B cell (primary cell): ENCODE data around the gene MAD2L2. TPM values are rescaled to one million over a fixed set of nuclear protein-coding genes. Genes with fewer than 3 reads are reported as not detected.

ENCODE experiments used
- ATAC-seq: fragments of 200-7000 bp; cut with Tn5 transposase; one replicate; pipeline ENCODE4 v1.10.0; 2021; ENCODE audit warnings: low read depth, mild to moderate bottlenecking, moderate number of reproducible peaks, moderate library complexity
- CTCF ChIA-PET: fragments of 350-600 bp; sonication (Branson Sonifier 250); formaldehyde crosslinking; loops from one replicate; lab custom pipeline; 2021; ENCODE audit warnings: antibody characterized with exemption, inconsistent platforms; lab: Charles Lee
- POLR2A ChIA-PET: fragments of 350-600 bp; sonication (Branson Sonifier 250); formaldehyde crosslinking; loops from one replicate; lab custom pipeline; 2021; ENCODE audit warnings: antibody characterized with exemption; lab: Charles Lee
- DNase-seq: peaks from one replicate; pipeline ENCODE4 v3.0.0; 2013
- H2AFZ ChIP-seq: 2 replicates; pipeline ENCODE4 v1.6.1; 2012; ENCODE audit warnings: mild to moderate bottlenecking, low read depth, low read length; ENCODE audit not compliant: insufficient read depth, poor library complexity, severe bottlenecking
- H3K27ac ChIP-seq, 2 donors: 1 replicate in 1 of 2; 2 replicates in 1 of 2; pipeline ENCODE4 v1.5.1; 2012 to 2013; ENCODE audit warnings: low read length in 2 of 2, mild to moderate bottlenecking in 2 of 2, moderate library complexity in 1 of 2
- H3K27me3 ChIP-seq, 4 experiments: fragments of 200-600 bp in 1 of 4; sonication (generic) in 1 of 4; replicated peaks in 1 of 4; 1 replicate in 2 of 4; 2 replicates in 2 of 4; pipeline versions ENCODE4 v1.6.1 to v1.7.0; 2013 to 2016; ENCODE audit warnings: low read length in 3 of 4, mild to moderate bottlenecking in 2 of 4, mixed read lengths in 1 of 4, moderate library complexity in 1 of 4; ENCODE audit not compliant: insufficient read depth in 4 of 4, control insufficient read depth in 3 of 4; ENCODE audit errors: control extremely low read depth in 1 of 4
- H3K36me3 ChIP-seq, 2 experiments: replicated peaks in 1 of 2; 1 replicate in 1 of 2; 2 replicates in 1 of 2; pipeline versions ENCODE4 v1.6.1 to v1.7.1; 2013; ENCODE audit warnings: low read length in 1 of 2; ENCODE audit not compliant: insufficient read depth in 2 of 2, control insufficient read depth in 1 of 2; ENCODE audit errors: control extremely low read depth in 1 of 2, extremely low read depth in 1 of 2
- H3K4me1 ChIP-seq, 2 donors: fragments of 200-600 bp in 1 of 2; sonication (generic) in 1 of 2; 1 replicate in 1 of 2; 2 replicates in 1 of 2; pipeline versions ENCODE4 v1.5.1 to v1.6.1; 2013 to 2017; ENCODE audit warnings: low read length in 2 of 2; ENCODE audit not compliant: control insufficient read depth in 2 of 2, insufficient read depth in 2 of 2
- H3K4me2 ChIP-seq: replicated peaks from 2 replicates; pipeline ENCODE3; 2012; ENCODE audit warnings: mild to moderate bottlenecking, low read depth, low read length; ENCODE audit not compliant: poor library complexity, severe bottlenecking
- H3K4me3 ChIP-seq, 5 experiments: fragments of 200-600 bp in 1 of 5; sonication (generic) in 1 of 5; 1 replicate in 3 of 5; 2 replicates in 2 of 5; pipeline versions ENCODE4 v1.5.1 to v1.7.0; 2011 to 2016; ENCODE audit warnings: low read length in 4 of 5, mild to moderate bottlenecking in 4 of 5, low read depth in 2 of 5, control low read depth in 1 of 5, moderate library complexity in 1 of 5; ENCODE audit not compliant: insufficient read depth in 1 of 5; ENCODE audit errors: control extremely low read depth in 1 of 5, extremely low read depth in 1 of 5
- H3K79me2 ChIP-seq: fragments of 200-600 bp; sonication (generic); one replicate; pipeline ENCODE4 v1.6.0; 2016; ENCODE audit warnings: low read length; ENCODE audit not compliant: control insufficient read depth, insufficient read depth
- H3K9ac ChIP-seq: fragments of 200-600 bp; sonication (generic); 2 replicates; pipeline ENCODE4 v1.6.1; 2017; ENCODE audit warnings: mild to moderate bottlenecking, low read length, moderate library complexity
- H3K9me3 ChIP-seq, 3 donors: one replicate each; pipeline versions ENCODE4 v1.6.1 to v1.7.1; 2013; ENCODE audit warnings: low read length in 2 of 3; ENCODE audit not compliant: control insufficient read depth in 2 of 3, insufficient read depth in 1 of 3; ENCODE audit errors: control extremely low read depth in 1 of 3
- H4K20me1 ChIP-seq: 2 replicates; pipeline ENCODE4 v1.6.0; 2012; ENCODE audit warnings: mild to moderate bottlenecking, low read length; ENCODE audit not compliant: insufficient read depth, control insufficient read depth, poor library complexity, severe bottlenecking
- H3K27ac Mint-ChIP-seq: one replicate; pipeline ENCODE4 v1.8.0; 2021; ENCODE audit warnings: mixed read lengths
- H3K27me3 Mint-ChIP-seq: one replicate; pipeline ENCODE4 v1.8.0; 2021; ENCODE audit warnings: mixed read lengths
- H3K4me1 Mint-ChIP-seq: one replicate; pipeline ENCODE4 v1.8.0; 2021; ENCODE audit warnings: mixed read lengths
- H3K4me3 Mint-ChIP-seq: one replicate; pipeline ENCODE4 v1.8.0; 2021; ENCODE audit warnings: mixed read lengths
- H3K9me3 Mint-ChIP-seq: one replicate; pipeline ENCODE4 v1.8.0; 2022; ENCODE audit warnings: mixed read lengths; ENCODE audit not compliant: insufficient read depth
- CTCF ChIP-seq: fragments of 200-600 bp; IDR thresholded peaks from one replicate; pipeline ENCODE4 v1.8.0; 2022; ENCODE audit warnings: antibody characterized with exemption, mild to moderate bottlenecking
- EZH2 ChIP-seq: IDR thresholded peaks from 2 replicates; pipeline ENCODE4 v1.6.1; 2012; ENCODE audit warnings: borderline replicate concordance, low read depth, mild to moderate bottlenecking, moderate library complexity, low read length; ENCODE audit not compliant: insufficient read depth, poor library complexity, severe bottlenecking
- WGBS: methylation state at CpG from one replicate; pipeline ENCODE4 v1.1.5; 2013; ENCODE audit warnings: missing lambda C conversion rate; ENCODE audit not compliant: insufficient coverage; 5-methylcytosine and 5-hydroxymethylcytosine counted together
- intact Hi-C: fragments of 100-400 bp; cut with micrococcal nuclease; formaldehyde crosslinking; loops from one replicate; pipeline ENCODE4 v1.10.0; 2022
- polyA plus RNA-seq: library from polyadenylated mRNA; depleted of rRNA; stranded (reverse); fragments of >200 nt; gene quantifications from 2 replicates; pipeline ENCODE4 v1.2.3, GENCODE V29; 2012
- total RNA-seq, 2 donors: library from RNA; stranded (reverse); fragments of 120-200 nt in 1 of 2; gene quantifications; 1 replicate in 1 of 2; 2 replicates in 1 of 2; pipeline versions ENCODE4 v1.2.3 to v1.2.4, GENCODE V29; 2013 to 2022

MAD2L2 gene
- total and polyA plus RNA-seq, 2 donors (not counting 1 experiment from before 2014, with no cell fraction given): 29.0 to 42.2 TPM

GRCh38 chr1:11650331-11650991 is 30.5 kb downstream of the MAD2L2 start:
- H3K27me3 ChIP-seq: no peaks in the 10 kb centered on the region
- no peaks in the 10 kb centered on the region for H3K9me3 ChIP-seq
- Mint-ChIP-seq H3K9me3 (no peaks in the 10 kb centered on the region), H3K4me3 (peak overlapping the region; percentile 83), H3K27me3 (no peaks in the 10 kb centered on the region), H3K4me1 (peaks cover 30% of the 10 kb centered on the region), H3K27ac (peak overlapping the region; percentile 54)
- TF ChIP-seq CTCF (peak; percentile 74), EZH2 (no peak)
- ChIA-PET POLR2A (interaction anchor here (1.2 to 2.2 kb wide), 4 partner anchors 31 to 638 kb away, joined by 3 to 10 read pairs (median 4); partner anchors contain the start of gene TARDBP), CTCF (interaction anchor here (0.7 to 18.9 kb wide), 21 partner anchors 9 to 613 kb away, joined by 3 to 231 read pairs (median 5); partner anchors contain the start of genes AGTRAP and FBXO6)
- peaks cover 17 to 31% of the 10 kb centered on the region in 2 donors for H3K4me1 ChIP-seq
- no peaks in the 10 kb centered on the region for H3K36me3 ChIP-seq
- H3K9ac ChIP-seq: peak overlapping the region; percentile 47
- DNase-seq (peak; percentile 85), ATAC-seq (peak; percentile 60)
- H4K20me1 ChIP-seq: peaks cover 5% of the 10 kb centered on the region
- H3K27ac ChIP-seq: no peak overlapping the region
- intact Hi-C loops: loop anchor here (1.0 to 5.0 kb wide), 6 partner anchors 31 to 388 kb away; partner anchors contain the start of genes MAD2L2 and MTOR
- H3K4me2 ChIP-seq: peak overlapping the region; percentile 81
- 11% methylated on average over 47 of the region's 47 CpGs for WGBS
- peak overlapping the region; percentile 68 for H2AFZ ChIP-seq
- H3K4me3 ChIP-seq: peak overlapping the region in 2 of 5 experiments; percentile 42 to 51
- no peaks in the 10 kb centered on the region for H3K79me2 ChIP-seq
